Skeletal muscle satellite cell (primary cell): ENCODE measurements around the gene PIK3R6.
"Not testable (repeated sequence)": the region's sequence is repeated elsewhere in the genome, so short reads cannot be mapped to it uniquely, and the experiment has no call there.

Experiments used
- H3K27me3 ChIP-seq: 2 replicates; pipeline ENCODE4 v1.7.0; 2013; ENCODE audit warnings: low read length; ENCODE audit not compliant: control insufficient read depth, insufficient read depth
- H3K36me3 ChIP-seq: 2 replicates; pipeline ENCODE4 v1.7.0; 2013; ENCODE audit warnings: mild to moderate bottlenecking, control low read depth, low read length; ENCODE audit not compliant: insufficient read depth
- H3K4me1 ChIP-seq: 2 replicates; pipeline ENCODE4 v1.7.0; 2013; ENCODE audit warnings: low read length; ENCODE audit not compliant: control insufficient read depth, insufficient read depth
- H3K4me2 ChIP-seq: 2 replicates; pipeline ENCODE4 v1.7.0; 2013; ENCODE audit warnings: mild to moderate bottlenecking, low read length
- H3K4me3 ChIP-seq: 2 replicates; pipeline ENCODE4 v1.7.0; 2013; ENCODE audit warnings: low read length
- H3K9ac ChIP-seq: 2 replicates; pipeline ENCODE4 v1.7.0; 2013; ENCODE audit warnings: mild to moderate bottlenecking, low read depth, low read length, moderate library complexity
- H3K9me3 ChIP-seq: replicated peaks from 2 replicates; pipeline ENCODE4 v1.7.0; 2013; ENCODE audit warnings: mild to moderate bottlenecking, control low read depth, low read length

The PIK3R6 gene

GRCh38 chr17:8856869-8857575, 10.5 kb downstream of the PIK3R6 start:
- Histone ChIP-seq H3K27me3 (no peaks in the 10 kb centered on the region), H3K4me1 (no peaks in the 10 kb centered on the region), H3K9me3 (no peaks in the 10 kb centered on the region), H3K36me3 (no peaks in the 10 kb centered on the region), H3K9ac (no peak overlapping the region), H3K4me2 (no peak overlapping the region), H3K4me3 (no peak overlapping the region)

DNA sequence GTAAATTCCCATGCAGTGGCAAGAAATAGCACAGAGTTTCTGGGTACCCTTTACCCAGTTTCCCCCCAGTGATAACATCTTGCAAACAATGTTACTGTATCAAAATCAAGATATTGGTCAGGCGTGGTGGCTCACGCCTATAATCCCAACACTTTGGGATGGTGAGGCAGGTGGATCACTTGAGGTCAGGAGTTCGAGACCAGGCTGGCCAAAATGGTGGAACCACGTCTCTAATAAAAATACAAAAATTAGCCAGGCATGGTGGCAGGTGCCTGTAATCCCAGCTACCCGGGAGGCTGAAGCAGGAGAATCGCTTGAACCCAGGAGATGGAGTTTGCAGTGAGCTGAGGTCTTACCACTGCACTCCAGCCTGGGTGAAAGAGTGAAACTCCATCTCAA, 11.3 kb downstream of the PIK3R6 start:
- H3K9me3 ChIP-seq, H3K36me3 ChIP-seq, H3K27me3 ChIP-seq, H3K4me2 ChIP-seq, H3K4me3 ChIP-seq, H3K4me1 ChIP-seq, H3K9ac ChIP-seq: not testable (repeated sequence)

DNA sequence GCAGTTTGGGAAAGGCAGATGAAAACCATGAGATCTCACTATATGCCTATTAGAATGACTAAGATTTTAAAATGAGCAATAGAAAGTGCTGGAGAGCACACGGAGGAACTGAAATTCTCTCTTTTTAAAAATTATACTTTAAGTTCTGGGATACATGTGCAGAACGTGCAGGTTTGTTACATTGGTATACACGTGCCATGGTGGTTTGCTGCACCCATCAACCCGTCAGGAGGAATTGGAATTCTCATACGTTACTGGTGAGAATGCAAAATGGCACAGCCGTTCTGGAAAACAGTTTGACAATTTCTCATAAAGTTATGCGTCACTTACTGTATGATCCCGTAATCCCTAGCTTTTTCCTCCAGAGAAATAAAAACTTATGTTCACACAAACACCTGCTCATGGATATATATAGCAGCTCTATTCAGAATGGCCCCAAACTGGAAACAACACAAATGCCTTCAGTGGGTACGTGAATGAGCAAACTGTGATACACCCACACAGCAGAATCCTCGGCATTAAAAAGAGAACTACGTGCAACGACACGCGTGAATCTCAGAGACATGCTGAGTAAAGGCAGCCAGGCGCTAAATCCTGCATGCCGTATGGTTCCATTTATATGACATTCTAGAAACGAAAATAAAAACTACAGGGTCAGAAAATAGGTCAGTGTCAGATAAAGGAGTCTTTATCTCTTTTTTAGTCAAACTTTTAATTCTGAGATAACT, 11.8 kb downstream of the PIK3R6 start:
- Histone ChIP-seq H3K9ac (no peak overlapping the region), H3K9me3 (no peaks in the 10 kb centered on the region), H3K36me3 (no peaks in the 10 kb centered on the region)

GRCh38 chr17:8851600-8851999, 15.9 kb downstream of the PIK3R6 start:
- Histone ChIP-seq H3K36me3 (no peaks in the 10 kb centered on the region), H3K27me3 (no peaks in the 10 kb centered on the region)

More for the DNA sequence above, 11.8 kb downstream of the PIK3R6 start:
- no peak overlapping the region for H3K4me3 ChIP-seq
- no peaks in the 10 kb centered on the region for H3K4me1 ChIP-seq
- H3K4me2 ChIP-seq: no peak overlapping the region
- no peaks in the 10 kb centered on the region for H3K27me3 ChIP-seq

GRCh38 chr17:8849311-8850041, 18.0 kb downstream of the PIK3R6 start:
- H3K9ac ChIP-seq: no peak overlapping the region
- no peaks in the 10 kb centered on the region for H3K27me3 ChIP-seq
- H3K4me2 ChIP-seq: no peak overlapping the region
- no peak overlapping the region for H3K4me3 ChIP-seq
- no peaks in the 10 kb centered on the region for H3K4me1 ChIP-seq
- H3K9me3 ChIP-seq: no peaks in the 10 kb centered on the region
- no peaks in the 10 kb centered on the region for H3K36me3 ChIP-seq

More at GRCh38 chr17:8851600-8851999, 15.9 kb downstream of the PIK3R6 start:
- Histone ChIP-seq H3K4me3 (no peak overlapping the region), H3K9me3 (no peaks in the 10 kb centered on the region), H3K4me1 (no peaks in the 10 kb centered on the region), H3K9ac (no peak overlapping the region), H3K4me2 (no peak overlapping the region)

GRCh38 chr17:8847891-8848290, 19.6 kb downstream of the PIK3R6 start:
- H3K9me3 ChIP-seq: no peaks in the 10 kb centered on the region
- H3K4me3 ChIP-seq: no peak overlapping the region
- no peak overlapping the region for H3K4me2 ChIP-seq
- H3K27me3 ChIP-seq: no peaks in the 10 kb centered on the region
- no peaks in the 10 kb centered on the region for H3K4me1 ChIP-seq
- no peaks in the 10 kb centered on the region for H3K36me3 ChIP-seq
- H3K9ac ChIP-seq: no peak overlapping the region

DNA sequence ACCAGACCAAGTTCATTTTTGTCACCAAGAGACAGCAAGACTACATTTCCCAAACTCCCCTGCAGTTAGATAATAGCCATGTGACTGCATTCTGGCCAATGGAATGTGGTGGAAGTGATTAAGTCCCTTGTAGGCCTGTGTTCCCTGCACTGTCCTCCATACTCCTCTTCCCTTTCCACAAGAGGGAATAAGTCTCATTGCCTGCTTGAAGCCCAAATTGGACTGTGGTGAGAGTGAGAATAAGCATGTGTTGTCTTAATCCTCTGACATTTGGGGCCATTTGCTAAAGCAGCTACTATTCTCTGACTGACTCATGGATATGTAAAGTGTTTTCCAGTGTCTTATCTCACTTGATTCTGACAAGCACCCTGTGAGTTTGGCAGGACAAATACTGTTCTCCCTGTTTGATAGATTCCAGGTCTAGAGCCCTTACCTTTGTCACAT, 20.7 kb downstream of the PIK3R6 start:
- H3K9ac ChIP-seq: no peak overlapping the region
- H3K4me2 ChIP-seq: no peak overlapping the region
- no peaks in the 10 kb centered on the region for H3K9me3 ChIP-seq
- H3K36me3 ChIP-seq: no peaks in the 10 kb centered on the region
- H3K4me3 ChIP-seq: no peak overlapping the region
- no peaks in the 10 kb centered on the region for H3K4me1 ChIP-seq
- no peaks in the 10 kb centered on the region for H3K27me3 ChIP-seq

GRCh38 chr17:8844229-8845218, 22.9 kb downstream of the PIK3R6 start:
- no peak overlapping the region for H3K9ac ChIP-seq
- no peak overlapping the region for H3K4me3 ChIP-seq
- H3K4me1 ChIP-seq: no peaks in the 10 kb centered on the region
- no peaks in the 10 kb centered on the region for H3K27me3 ChIP-seq
- H3K4me2 ChIP-seq: no peak overlapping the region
- H3K9me3 ChIP-seq: no peaks in the 10 kb centered on the region
- H3K36me3 ChIP-seq: no peaks in the 10 kb centered on the region

DNA sequence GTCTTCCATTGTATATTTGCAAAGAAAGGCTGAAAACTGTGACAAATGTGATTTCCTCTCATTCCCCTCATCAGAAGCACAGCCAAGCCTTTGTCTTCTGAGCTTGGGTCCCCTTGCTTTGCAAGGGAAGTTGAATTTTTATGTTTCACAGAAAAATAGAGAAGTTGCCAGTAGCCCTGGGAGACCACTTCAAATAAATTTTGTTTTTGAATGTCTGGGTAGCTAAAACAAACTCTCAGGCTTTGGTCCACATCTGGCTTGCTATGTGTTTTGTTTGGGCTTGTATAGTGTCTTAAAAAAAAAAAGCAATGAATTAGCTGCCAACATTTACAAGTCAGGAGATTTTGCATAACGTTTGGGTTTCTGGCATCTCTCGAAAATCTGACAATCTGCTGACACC, 24.1 kb downstream of the PIK3R6 start:
- no peaks in the 10 kb centered on the region for H3K27me3 ChIP-seq
- no peaks in the 10 kb centered on the region for H3K4me1 ChIP-seq
- no peak overlapping the region for H3K4me3 ChIP-seq
- no peaks in the 10 kb centered on the region for H3K36me3 ChIP-seq
- H3K4me2 ChIP-seq: no peak overlapping the region
- H3K9me3 ChIP-seq: no peaks in the 10 kb centered on the region
- H3K9ac ChIP-seq: no peak overlapping the region

- Histone ChIP-seq H3K36me3 (no peaks in the 10 kb centered on the region), H3K9ac (no peak overlapping the region), H3K4me3 (no peak overlapping the region), H3K4me2 (no peak overlapping the region), H3K27me3 (no peaks in the 10 kb centered on the region), H3K9me3 (no peaks in the 10 kb centered on the region), H3K4me1 (no peaks in the 10 kb centered on the region)
Measured at GRCh38 chr17:8841844-8842243, 25.6 kb downstream of the PIK3R6 start.
